GM21576 (cell line): Measurements from ENCODE around the gene GLTP.

Experiments
- ATAC-seq: cut with Tn5 transposase; IDR thresholded peaks from one replicate; pipeline ENCODE4 v1.9.1; 2021; ENCODE audit warnings: mild to moderate bottlenecking, moderate library complexity; ENCODE audit not compliant: unreplicated experiment

The GLTP gene

GRCh38 chr12:109803678-109804077 is 76.7 kb downstream of the GLTP start:
- ATAC-seq = no peak

GRCh38 chr12:109802828-109803227 is 77.5 kb downstream of the GLTP start:
- ATAC-seq = no peak
